ENCODE data around the gene AMH. TPM values are rescaled to one million over a fixed set of nuclear protein-coding genes. Genes with fewer than 3 reads are reported as not detected.

The AMH gene
- total and polyA plus RNA-seq, 2 of the 13 experiments (the other 11 are each of a cell fraction or from before 2014, with no cell fraction given) = 0.03 to 0.18 TPM

DNA sequence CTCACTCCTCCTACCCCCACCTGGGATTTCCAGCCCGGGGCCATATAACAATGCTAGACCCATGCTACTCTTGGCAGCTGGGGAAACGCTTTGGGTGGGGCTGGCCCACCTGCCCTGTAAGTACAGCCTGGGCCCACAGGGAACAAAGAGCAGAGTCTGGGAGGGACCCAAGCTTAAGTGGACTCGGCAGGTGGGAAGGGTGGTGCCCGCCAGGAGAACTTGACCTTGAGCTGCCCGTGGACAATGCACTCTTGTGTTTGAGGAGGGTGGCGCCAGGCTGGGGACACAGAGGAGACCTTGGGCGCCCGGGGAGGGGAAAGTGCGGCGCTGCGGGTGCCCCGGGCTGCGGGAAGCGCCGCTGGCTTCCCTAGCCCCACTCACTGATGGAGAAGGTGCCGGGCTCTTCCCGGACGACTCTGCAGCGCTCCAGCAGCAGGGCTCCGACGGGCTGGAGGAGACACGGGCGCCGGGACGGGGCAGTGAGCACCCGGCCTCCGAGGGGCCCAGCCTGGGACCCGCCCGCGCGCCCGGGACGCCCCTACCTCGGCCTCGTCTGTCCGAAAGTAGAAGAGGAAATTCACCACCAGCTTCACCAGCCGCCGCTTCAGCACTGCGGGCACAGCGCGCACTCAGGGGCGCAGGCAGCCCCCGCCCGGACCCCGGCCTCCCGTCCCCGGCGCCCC, 13.6 kb upstream of the AMH start (continued):
- TF ChIP-seq, protein P1, sequence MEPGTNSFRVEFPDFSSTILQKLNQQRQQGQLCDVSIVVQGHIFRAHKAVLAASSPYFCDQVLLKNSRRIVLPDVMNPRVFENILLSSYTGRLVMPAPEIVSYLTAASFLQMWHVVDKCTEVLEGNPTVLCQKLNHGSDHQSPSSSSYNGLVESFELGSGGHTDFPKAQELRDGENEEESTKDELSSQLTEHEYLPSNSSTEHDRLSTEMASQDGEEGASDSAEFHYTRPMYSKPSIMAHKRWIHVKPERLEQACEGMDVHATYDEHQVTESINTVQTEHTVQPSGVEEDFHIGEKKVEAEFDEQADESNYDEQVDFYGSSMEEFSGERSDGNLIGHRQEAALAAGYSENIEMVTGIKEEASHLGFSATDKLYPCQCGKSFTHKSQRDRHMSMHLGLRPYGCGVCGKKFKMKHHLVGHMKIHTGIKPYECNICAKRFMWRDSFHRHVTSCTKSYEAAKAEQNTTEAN (CRISPR knock-in tag; conservative IDR thresholded peaks at IDR 0.05) = no peak
- TF ChIP-seq, protein P2, sequence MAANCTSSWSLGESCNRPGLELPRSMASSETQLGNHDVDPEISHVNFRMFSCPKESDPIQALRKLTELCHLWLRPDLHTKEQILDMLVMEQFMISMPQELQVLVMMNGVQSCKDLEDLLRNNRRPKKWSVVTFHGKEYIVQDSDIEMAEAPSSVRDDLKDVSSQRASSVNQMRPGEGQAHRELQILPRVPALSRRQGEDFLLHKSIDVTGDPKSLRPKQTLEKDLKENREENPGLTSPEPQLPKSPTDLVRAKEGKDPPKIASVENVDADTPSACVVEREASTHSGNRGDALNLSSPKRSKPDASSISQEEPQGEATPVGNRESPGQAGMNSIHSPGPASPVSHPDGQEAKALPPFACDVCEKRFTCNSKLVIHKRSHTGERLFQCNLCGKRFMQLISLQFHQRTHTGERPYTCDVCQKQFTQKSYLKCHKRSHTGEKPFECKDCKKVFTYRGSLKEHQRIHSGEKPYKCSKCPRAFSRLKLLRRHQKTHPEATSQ (CRISPR knock-in tag; IDR thresholded peaks at IDR 0.05; ENCODE audit: borderline replicate concordance) = no peak
- 0 out of 2 replicates have a peak, but pooled peaks have one; percentile 60 for TF ChIP-seq ZNF672 (CRISPR knock-in tag; IDR thresholded peaks at IDR 0.05)
- peak; percentile 73 for TF ChIP-seq BCL6 (CRISPR knock-in tag; IDR thresholded peaks at IDR 0.05)
- no peak for TF ChIP-seq EZH2 (conservative IDR thresholded peaks at IDR 0.05; ENCODE audit: low read depth, low read length)
- TF ChIP-seq ZNF121 (CRISPR knock-in tag; IDR thresholded peaks at IDR 0.05) = no peak
- no peak for TF ChIP-seq KAT8 (CRISPR knock-in tag; IDR thresholded peaks at IDR 0.05)
- no peak for TF ChIP-seq DMAP1 (CRISPR knock-in tag; IDR thresholded peaks at IDR 0.05)
- TF ChIP-seq, protein P3, sequence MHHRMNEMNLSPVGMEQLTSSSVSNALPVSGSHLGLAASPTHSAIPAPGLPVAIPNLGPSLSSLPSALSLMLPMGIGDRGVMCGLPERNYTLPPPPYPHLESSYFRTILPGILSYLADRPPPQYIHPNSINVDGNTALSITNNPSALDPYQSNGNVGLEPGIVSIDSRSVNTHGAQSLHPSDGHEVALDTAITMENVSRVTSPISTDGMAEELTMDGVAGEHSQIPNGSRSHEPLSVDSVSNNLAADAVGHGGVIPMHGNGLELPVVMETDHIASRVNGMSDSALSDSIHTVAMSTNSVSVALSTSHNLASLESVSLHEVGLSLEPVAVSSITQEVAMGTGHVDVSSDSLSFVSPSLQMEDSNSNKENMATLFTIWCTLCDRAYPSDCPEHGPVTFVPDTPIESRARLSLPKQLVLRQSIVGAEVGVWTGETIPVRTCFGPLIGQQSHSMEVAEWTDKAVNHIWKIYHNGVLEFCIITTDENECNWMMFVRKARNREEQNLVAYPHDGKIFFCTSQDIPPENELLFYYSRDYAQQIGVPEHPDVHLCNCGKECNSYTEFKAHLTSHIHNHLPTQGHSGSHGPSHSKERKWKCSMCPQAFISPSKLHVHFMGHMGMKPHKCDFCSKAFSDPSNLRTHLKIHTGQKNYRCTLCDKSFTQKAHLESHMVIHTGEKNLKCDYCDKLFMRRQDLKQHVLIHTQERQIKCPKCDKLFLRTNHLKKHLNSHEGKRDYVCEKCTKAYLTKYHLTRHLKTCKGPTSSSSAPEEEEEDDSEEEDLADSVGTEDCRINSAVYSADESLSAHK (CRISPR knock-in tag; IDR thresholded peaks at IDR 0.05; ENCODE audit: borderline replicate concordance) = no peak
- TF ChIP-seq, protein P4, sequence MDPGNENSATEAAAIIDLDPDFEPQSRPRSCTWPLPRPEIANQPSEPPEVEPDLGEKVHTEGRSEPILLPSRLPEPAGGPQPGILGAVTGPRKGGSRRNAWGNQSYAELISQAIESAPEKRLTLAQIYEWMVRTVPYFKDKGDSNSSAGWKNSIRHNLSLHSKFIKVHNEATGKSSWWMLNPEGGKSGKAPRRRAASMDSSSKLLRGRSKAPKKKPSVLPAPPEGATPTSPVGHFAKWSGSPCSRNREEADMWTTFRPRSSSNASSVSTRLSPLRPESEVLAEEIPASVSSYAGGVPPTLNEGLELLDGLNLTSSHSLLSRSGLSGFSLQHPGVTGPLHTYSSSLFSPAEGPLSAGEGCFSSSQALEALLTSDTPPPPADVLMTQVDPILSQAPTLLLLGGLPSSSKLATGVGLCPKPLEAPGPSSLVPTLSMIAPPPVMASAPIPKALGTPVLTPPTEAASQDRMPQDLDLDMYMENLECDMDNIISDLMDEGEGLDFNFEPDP (CRISPR knock-in tag; conservative IDR thresholded peaks at IDR 0.05) = 0 out of 2 replicates have a peak, but pooled peaks have one; percentile 88
- TF ChIP-seq, protein P5, sequence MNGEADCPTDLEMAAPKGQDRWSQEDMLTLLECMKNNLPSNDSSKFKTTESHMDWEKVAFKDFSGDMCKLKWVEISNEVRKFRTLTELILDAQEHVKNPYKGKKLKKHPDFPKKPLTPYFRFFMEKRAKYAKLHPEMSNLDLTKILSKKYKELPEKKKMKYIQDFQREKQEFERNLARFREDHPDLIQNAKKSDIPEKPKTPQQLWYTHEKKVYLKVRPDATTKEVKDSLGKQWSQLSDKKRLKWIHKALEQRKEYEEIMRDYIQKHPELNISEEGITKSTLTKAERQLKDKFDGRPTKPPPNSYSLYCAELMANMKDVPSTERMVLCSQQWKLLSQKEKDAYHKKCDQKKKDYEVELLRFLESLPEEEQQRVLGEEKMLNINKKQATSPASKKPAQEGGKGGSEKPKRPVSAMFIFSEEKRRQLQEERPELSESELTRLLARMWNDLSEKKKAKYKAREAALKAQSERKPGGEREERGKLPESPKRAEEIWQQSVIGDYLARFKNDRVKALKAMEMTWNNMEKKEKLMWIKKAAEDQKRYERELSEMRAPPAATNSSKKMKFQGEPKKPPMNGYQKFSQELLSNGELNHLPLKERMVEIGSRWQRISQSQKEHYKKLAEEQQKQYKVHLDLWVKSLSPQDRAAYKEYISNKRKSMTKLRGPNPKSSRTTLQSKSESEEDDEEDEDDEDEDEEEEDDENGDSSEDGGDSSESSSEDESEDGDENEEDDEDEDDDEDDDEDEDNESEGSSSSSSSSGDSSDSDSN (CRISPR knock-in tag; IDR thresholded peaks at IDR 0.05) = peak; percentile 32; the same call in 1 of the 2 replicates
- no peak for TF ChIP-seq ZNF781 (CRISPR knock-in tag; IDR thresholded peaks at IDR 0.05; ENCODE audit: borderline replicate concordance, not compliant biosample characterization)
- no peak for TF ChIP-seq ZNF777 (CRISPR knock-in tag; IDR thresholded peaks at IDR 0.05)
- peak; percentile 52; the same call in 1 of the 2 replicates for TF ChIP-seq MTA1 (CRISPR knock-in tag; IDR thresholded peaks at IDR 0.05; ENCODE audit: borderline replicate concordance)
- no peak for TF ChIP-seq MED8 (CRISPR knock-in tag; IDR thresholded peaks at IDR 0.05; ENCODE audit: insufficient replicate concordance)
- TF ChIP-seq BRCA1 (CRISPR knock-in tag; IDR thresholded peaks at IDR 0.05) = 0 out of 2 replicates have a peak, but pooled peaks have one; percentile 32
- peak; percentile 33; the same call in 1 of the 2 replicates for TF ChIP-seq TBX3 (IDR thresholded peaks at IDR 0.05; ENCODE audit: borderline replicate concordance)
- TF ChIP-seq, protein P6, sequence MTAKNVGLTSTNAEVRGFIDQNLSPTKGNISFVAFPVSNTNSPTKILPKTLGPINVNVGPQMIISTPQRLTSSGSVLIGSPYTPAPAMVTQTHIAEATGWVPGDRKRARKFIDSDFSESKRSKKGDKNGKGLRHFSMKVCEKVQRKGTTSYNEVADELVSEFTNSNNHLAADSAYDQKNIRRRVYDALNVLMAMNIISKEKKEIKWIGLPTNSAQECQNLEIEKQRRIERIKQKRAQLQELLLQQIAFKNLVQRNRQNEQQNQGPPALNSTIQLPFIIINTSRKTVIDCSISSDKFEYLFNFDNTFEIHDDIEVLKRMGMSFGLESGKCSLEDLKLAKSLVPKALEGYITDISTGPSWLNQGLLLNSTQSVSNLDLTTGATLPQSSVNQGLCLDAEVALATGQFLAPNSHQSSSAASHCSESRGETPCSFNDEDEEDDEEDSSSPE (CRISPR knock-in tag; IDR thresholded peaks at IDR 0.05) = peak; percentile 37; the same call in 1 of the 2 replicates
- peak; percentile 62 for TF ChIP-seq TBX2 (CRISPR knock-in tag; IDR thresholded peaks at IDR 0.05; ENCODE audit: borderline replicate concordance)

Data from HepG2 (cell line).